ENCODE data around the gene MEP1A. TPM values are rescaled to one million over a fixed set of nuclear protein-coding genes. Genes with fewer than 3 reads are reported as not detected.
"Not testable (repeated sequence)": the region's sequence is repeated elsewhere in the genome, so short reads cannot be mapped to it uniquely, and the experiment has no call there.

Gene MEP1A
- total RNA-seq, 1 donor from 2014 or later: not detected

DNA sequence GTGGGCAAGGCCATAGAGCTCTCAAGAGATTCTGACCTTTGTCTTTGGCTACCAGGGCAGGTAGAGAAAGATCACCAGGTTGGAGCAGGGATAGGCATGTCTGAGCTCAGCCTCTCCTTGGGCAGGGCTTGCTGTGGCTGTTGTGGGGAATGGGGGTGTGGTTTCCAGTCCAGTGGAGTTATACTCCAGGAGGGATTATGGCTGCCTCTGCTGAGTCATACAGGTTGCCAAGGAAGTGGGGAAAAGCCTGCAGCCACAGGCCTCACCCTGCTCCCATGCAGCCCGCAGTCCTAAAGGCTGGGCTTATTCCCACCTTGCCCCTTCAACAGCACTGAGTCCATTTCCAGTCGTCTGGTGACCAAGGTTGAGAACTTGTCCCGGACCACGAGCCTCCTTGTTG is 21.9 kb downstream of the MEP1A start:
- H3K4me3 ChIP-seq (ENCODE audit: low read depth, low read length): no peak overlapping the region
- no peak for DNase-seq (ENCODE audit: low read depth)
- TF ChIP-seq CTCF (conservative IDR thresholded peaks at IDR 0.05; ENCODE audit: low read depth, low read length): no peak

GRCh38 chr6:46816626-46817025 is 23.4 kb downstream of the MEP1A start:
- no peak for DNase-seq (ENCODE audit: low read depth)
- no peak for TF ChIP-seq CTCF (conservative IDR thresholded peaks at IDR 0.05; ENCODE audit: low read depth, low read length)
- H3K4me3 ChIP-seq (ENCODE audit: low read depth, low read length): no peak overlapping the region

- no peak for TF ChIP-seq CTCF (conservative IDR thresholded peaks at IDR 0.05; ENCODE audit: low read depth, low read length)
- no peak overlapping the region for H3K4me3 ChIP-seq (ENCODE audit: low read depth, low read length)
- no peak for DNase-seq (ENCODE audit: low read depth)
These were observed 26.4 kb downstream of the MEP1A start for GRCh38 chr6:46819561-46819960.

GRCh38 chr6:46821458-46821881 is 28.3 kb downstream of the MEP1A start:
- no peak for DNase-seq (ENCODE audit: low read depth)
- no peak for TF ChIP-seq CTCF (conservative IDR thresholded peaks at IDR 0.05; ENCODE audit: low read depth, low read length)
- H3K4me3 ChIP-seq (ENCODE audit: low read depth, low read length): no peak overlapping the region

DNA sequence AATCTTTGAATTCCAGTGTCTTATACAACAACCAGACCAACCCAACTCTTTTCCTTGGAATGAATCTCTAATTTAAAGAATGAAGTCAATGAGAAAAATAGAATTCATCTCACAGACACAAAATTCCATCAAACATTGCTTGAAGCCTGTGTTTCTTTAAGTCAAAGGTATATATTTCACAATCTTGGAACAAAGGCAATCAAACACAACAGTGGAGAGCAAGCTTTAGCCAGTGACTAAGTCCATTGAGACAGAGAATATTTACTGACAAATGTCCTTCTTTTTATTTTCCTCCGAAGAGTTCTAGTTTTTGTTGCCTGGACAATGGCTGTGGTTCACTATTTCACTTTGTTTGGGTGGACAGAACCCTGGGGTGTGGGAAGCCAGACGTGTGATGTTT is 35.8 kb downstream of the MEP1A start:
- DNase-seq (ENCODE audit: low read depth): no peak
- no peak overlapping the region for H3K4me3 ChIP-seq (ENCODE audit: low read depth, low read length)
- TF ChIP-seq CTCF (conservative IDR thresholded peaks at IDR 0.05; ENCODE audit: low read depth, low read length): no peak

- H3K4me3 ChIP-seq (ENCODE audit: low read depth, low read length): no peak overlapping the region
- TF ChIP-seq CTCF (conservative IDR thresholded peaks at IDR 0.05; ENCODE audit: low read depth, low read length): no peak
- DNase-seq (ENCODE audit: low read depth): no peak
These were observed 39.6 kb downstream of the MEP1A start for GRCh38 chr6:46832816-46833215.

DNA sequence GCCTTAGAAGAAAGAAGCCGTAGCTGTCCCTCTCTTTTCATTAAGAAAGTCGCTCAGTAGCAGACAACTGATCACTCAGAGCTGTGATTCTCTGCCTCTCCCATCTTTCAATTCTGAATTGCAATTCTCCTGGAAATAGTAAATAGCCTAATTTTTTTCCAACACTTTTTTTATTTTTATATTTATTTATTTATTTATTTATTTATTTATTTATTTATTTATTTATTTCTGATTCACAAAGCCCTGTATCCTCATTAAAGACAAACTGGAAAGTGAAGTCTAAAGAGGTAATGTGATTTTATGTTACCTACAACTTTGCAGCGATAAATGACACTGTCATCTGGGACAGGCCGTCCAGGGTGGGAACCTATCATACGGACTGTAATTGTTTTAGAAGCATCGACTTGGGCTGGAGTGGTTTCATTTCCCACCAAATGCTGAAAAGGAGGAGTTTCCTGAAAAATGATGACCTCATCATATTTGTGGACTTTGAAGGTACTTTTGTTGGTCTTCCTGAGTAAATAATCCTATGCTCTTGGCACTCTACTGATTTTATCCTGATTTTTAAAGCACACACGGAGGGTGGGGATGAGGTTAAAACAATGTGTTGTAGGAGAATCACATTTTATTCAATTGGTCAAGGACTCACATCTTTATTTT is 41.2 kb downstream of the MEP1A start:
- H3K4me3 ChIP-seq (ENCODE audit: low read depth, low read length); DNase-seq (ENCODE audit: low read depth): not testable (repeated sequence)

GRCh38 chr6:46834991-46835390 is 41.8 kb downstream of the MEP1A start:
- not testable (repeated sequence) for H3K4me3 ChIP-seq (ENCODE audit: low read depth, low read length); DNase-seq (ENCODE audit: low read depth)

Data from epithelial cell of proximal tubule (primary cell).